Measurements from ENCODE around the gene POLR2L. TPM values are rescaled to one million over a fixed set of nuclear protein-coding genes. Genes with fewer than 3 reads are reported as not detected.

Gene POLR2L
- total RNA-seq, 1 experiment from 2014 or later = 117 TPM

DNA sequence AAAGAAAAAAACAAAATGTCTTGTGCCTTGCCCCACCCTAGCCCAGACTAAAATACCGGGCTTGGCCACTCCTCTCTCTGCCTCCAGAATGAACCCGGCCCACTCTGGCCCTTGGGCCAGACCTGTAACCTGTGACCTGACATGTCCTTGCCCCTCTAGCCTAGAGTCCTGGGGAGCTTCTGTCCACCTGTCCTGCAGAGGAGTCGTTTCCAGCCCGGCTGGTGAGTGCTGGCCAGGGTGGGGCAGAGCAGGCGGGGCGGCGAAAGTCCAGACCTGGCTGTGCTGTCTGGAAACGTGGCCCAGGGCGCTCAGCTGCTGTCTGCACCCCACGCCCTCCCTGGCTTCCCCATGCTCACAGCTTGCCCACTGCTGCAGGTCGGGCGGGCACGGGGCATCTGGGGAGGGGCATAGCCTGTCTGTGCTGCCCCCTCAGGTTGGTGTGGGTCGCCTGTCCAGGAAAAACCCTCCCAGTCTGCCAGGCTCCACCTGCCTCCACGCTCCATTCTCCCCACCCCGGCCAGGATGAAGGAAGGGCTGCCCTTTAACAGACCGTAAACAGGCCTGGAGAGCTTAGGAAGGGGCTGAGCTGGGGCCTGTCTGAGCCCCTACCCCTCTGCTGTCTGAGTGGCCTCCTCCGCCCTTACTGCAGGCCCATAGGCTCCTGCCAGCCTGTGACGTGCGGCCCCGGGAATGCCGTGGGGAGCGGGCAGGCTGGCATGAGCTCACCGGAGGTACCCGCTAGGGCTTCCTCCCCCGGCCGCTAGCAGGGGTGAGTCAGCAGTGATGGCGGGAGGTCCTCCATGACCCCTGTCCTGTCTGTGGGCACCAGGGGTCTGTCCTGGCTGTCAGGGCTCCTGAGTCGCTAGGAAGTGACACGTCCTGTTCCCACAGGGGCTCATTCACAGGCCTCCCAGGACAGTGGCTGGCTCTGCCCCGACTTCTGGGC lies 7.7 kb downstream of the POLR2L start:
- CTCF ChIA-PET = no interaction called here
- Histone ChIP-seq H3K27me3 (replicated peaks; ENCODE audit: insufficient read depth, low read depth, low read length, poor library complexity) (no peaks in the 10 kb centered on the region), H3K4me1 (ENCODE audit: insufficient read depth, low read length, poor library complexity, severe bottlenecking) (peaks cover 12% of the 10 kb centered on the region), H3K36me3 (ENCODE audit: insufficient read depth, low read length, poor library complexity, severe bottlenecking) (peaks cover 23% of the 10 kb centered on the region), H3K9me3 (ENCODE audit: low read depth, low read length, poor library complexity, severe bottlenecking) (no peaks in the 10 kb centered on the region), H3K27ac (ENCODE audit: low read depth, low read length, poor library complexity, severe bottlenecking) (peak overlapping the region; percentile 63), H3K4me3 (ENCODE audit: low read depth, low read length, poor library complexity, severe bottlenecking) (peak overlapping the region; percentile 21)
- intact Hi-C loops (cut with micrococcal nuclease; ENCODE audit: unreplicated experiment) = no loop called here
- TF ChIP-seq EZH2 (IDR thresholded peaks at IDR 0.05; ENCODE audit: borderline replicate concordance, low read depth, low read length, poor library complexity, severe bottlenecking) = no peak
- TF ChIP-seq, protein P1, sequence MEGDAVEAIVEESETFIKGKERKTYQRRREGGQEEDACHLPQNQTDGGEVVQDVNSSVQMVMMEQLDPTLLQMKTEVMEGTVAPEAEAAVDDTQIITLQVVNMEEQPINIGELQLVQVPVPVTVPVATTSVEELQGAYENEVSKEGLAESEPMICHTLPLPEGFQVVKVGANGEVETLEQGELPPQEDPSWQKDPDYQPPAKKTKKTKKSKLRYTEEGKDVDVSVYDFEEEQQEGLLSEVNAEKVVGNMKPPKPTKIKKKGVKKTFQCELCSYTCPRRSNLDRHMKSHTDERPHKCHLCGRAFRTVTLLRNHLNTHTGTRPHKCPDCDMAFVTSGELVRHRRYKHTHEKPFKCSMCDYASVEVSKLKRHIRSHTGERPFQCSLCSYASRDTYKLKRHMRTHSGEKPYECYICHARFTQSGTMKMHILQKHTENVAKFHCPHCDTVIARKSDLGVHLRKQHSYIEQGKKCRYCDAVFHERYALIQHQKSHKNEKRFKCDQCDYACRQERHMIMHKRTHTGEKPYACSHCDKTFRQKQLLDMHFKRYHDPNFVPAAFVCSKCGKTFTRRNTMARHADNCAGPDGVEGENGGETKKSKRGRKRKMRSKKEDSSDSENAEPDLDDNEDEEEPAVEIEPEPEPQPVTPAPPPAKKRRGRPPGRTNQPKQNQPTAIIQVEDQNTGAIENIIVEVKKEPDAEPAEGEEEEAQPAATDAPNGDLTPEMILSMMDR (conservative IDR thresholded peaks at IDR 0.05; ENCODE audit: low read depth, low read length) = no peak
- POLR2A ChIA-PET (ENCODE audit: low non-redundant PET) = no interaction called here
- DNase-seq (ENCODE audit: low spot score) = peak; percentile 78
- TSS peak; percentile 42 for BruUV-seq (replicated peaks)

DNA sequence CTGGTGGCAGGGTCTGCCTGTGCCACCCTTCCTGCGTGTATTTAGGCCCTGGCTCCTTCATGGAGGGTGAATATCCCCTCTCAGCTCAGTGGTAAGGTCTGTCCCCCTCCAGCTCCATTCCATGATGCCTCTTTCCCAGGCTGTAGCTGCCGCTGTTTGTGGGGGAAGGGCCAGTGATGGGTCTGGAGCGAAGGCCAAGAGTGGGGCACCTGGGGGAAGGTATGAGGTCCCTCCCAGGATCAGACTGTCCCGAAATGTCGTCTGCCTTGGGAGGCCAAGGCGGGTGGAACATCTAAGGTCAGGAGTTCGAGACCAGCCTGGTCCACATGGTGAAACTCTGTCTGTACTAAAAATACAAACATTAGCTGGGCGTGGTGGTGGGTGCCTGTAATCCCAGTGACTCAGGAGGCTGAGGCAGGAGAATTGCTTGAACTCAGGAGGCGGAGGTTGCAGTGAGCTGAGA lies 8.4 kb downstream of the POLR2L start:
- no peaks in the 10 kb centered on the region for H3K27me3 ChIP-seq (replicated peaks; ENCODE audit: insufficient read depth, low read depth, low read length, poor library complexity)
- intact Hi-C loops (cut with micrococcal nuclease; ENCODE audit: unreplicated experiment) = no loop called here
- POLR2A ChIA-PET (ENCODE audit: low non-redundant PET) = no interaction called here
- H3K9me3 ChIP-seq (ENCODE audit: low read depth, low read length, poor library complexity, severe bottlenecking) = no peaks in the 10 kb centered on the region
- no peak for DNase-seq (ENCODE audit: low spot score)
- no TSS peak for BruUV-seq (replicated peaks)
- peaks cover 17% of the 10 kb centered on the region for H3K36me3 ChIP-seq (ENCODE audit: insufficient read depth, low read length, poor library complexity, severe bottlenecking)
- peak overlapping the region; percentile 69 for H3K4me3 ChIP-seq (ENCODE audit: low read depth, low read length, poor library complexity, severe bottlenecking)
- no peak overlapping the region for H3K27ac ChIP-seq (ENCODE audit: low read depth, low read length, poor library complexity, severe bottlenecking)
- TF ChIP-seq, protein P1 (conservative IDR thresholded peaks at IDR 0.05; ENCODE audit: low read depth, low read length) = no peak
- TF ChIP-seq EZH2 (IDR thresholded peaks at IDR 0.05; ENCODE audit: borderline replicate concordance, low read depth, low read length, poor library complexity, severe bottlenecking) = no peak
- CTCF ChIA-PET = no interaction called here
- peaks cover 15% of the 10 kb centered on the region for H3K4me1 ChIP-seq (ENCODE audit: insufficient read depth, low read length, poor library complexity, severe bottlenecking)

DNA sequence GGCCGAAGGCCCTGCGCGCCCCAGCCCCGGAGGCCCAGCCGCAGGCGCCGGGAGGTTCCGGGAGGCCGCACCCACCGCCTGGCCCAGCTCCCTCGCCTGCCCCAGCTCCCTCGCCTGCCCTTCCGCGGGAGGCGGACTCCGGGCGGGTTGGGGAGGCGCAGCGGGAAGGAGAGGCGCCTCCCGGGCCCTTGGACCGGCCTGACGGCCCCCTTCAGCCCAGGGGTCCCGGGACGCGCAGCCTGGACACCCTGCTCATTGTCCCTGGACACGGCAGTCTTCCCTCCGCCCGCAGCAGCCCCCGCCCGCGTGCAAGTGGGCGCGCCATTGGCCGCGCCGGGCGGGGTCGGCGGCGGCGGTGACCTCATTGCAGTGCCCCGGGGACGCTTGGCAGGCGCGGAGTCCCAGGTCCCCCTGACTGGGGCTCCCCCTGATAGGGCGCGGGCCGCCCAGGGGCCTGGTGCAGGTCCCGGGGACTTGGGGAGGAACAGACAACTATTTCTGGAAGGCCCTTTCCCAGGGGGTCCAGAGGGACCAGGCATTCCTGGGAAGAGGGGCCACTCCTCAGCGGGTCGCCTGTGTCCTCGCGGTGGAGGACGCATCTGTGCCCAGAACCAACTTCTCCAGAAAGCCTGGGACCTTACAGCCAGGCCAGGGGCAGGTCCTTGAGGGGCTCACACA lies 9.1 kb downstream of the POLR2L start:
- Histone ChIP-seq H3K4me1 (ENCODE audit: insufficient read depth, low read length, poor library complexity, severe bottlenecking) (peaks cover 15% of the 10 kb centered on the region), H3K9me3 (ENCODE audit: low read depth, low read length, poor library complexity, severe bottlenecking) (no peaks in the 10 kb centered on the region), H3K4me3 (ENCODE audit: low read depth, low read length, poor library complexity, severe bottlenecking) (peak overlapping the region; percentile 69), H3K27ac (ENCODE audit: low read depth, low read length, poor library complexity, severe bottlenecking) (peak overlapping the region; percentile 75), H3K36me3 (ENCODE audit: insufficient read depth, low read length, poor library complexity, severe bottlenecking) (peaks cover 17% of the 10 kb centered on the region), H3K27me3 (replicated peaks; ENCODE audit: insufficient read depth, low read depth, low read length, poor library complexity) (no peaks in the 10 kb centered on the region)
- POLR2A ChIA-PET (ENCODE audit: low non-redundant PET) = no interaction called here
- CTCF ChIA-PET = no interaction called here
- TF ChIP-seq, protein P1 (conservative IDR thresholded peaks at IDR 0.05; ENCODE audit: low read depth, low read length) = no peak
- no peak for TF ChIP-seq EZH2 (IDR thresholded peaks at IDR 0.05; ENCODE audit: borderline replicate concordance, low read depth, low read length, poor library complexity, severe bottlenecking)
- DNase-seq (ENCODE audit: low spot score) = peak; percentile 45
- BruUV-seq (replicated peaks) = no TSS peak
- intact Hi-C loops (cut with micrococcal nuclease; ENCODE audit: unreplicated experiment) = no loop called here

All from A673 (cell line).